Retina (tissue), 1 donor: ENCODE results near the gene CHERP.

Experiments
- DNase-seq: peaks from one replicate; pipeline ENCODE4 v3.0.0-alpha.2; 2016

The CHERP gene

GRCh38 chr19:16537111-16537510 is 5.1 kb downstream of the CHERP start:
- no peak for DNase-seq

DNA sequence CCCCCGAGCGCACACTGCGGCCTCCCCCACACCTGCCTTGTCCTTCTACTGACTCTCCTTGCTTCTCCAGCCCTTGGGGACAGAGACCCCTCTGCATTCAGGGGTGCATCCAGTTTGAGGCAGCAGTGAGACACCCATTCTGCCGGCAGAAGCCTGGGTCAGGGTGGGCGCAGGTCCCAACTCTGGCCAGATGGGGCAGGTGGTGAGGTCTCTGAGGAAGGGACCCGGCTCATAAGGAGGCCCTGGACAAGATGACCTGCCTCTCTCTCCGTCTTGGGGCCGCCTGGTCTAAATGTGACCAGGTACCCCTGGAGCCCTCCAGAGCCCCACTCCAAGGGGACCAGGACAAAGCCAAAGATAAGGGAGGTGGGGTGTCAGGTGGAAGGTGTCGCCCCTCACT is 6.1 kb downstream of the CHERP start:
- no peak for DNase-seq

GRCh38 chr19:16535381-16535780 is 6.9 kb downstream of the CHERP start:
- DNase-seq, result no peak

DNA sequence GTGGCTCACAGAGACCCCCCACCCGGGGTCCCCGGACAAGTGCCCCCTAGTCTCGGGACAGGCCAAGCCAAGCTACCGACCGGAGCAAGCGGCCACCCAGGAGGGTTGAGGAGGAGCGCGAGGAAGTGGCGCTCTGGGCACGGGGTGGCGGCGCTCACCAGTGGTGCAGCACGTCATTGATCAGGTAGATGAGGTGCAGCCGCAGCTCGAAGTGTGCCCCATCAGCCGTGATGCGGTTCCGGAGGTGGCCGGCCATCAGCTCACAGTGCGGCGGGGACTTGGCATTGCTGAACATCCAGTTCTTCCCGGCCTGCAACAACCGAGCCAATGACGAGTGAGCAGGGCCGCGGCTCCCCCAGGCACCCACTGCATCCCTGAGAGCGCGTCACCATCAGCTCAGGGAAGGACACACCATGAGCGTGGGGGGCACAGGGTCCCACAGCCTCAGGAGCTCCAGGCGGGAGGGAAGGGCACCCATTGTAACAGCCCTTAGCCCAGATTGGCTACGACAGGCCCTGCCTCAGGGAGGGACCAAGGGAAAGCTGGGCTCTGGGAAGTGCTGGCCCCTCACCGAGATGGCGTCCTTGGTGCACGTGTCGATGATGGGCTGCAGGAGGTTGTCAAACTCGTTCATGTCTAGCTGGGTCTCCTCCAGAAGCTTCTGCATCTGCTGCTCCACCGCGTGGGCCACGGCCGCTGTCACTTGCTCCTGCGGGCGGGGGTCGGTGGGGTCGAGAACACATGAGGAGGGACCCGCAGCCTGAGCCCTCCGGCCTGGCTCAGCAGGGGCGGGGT is 9.6 kb downstream of the CHERP start:
- DNase-seq, result no peak

DNA sequence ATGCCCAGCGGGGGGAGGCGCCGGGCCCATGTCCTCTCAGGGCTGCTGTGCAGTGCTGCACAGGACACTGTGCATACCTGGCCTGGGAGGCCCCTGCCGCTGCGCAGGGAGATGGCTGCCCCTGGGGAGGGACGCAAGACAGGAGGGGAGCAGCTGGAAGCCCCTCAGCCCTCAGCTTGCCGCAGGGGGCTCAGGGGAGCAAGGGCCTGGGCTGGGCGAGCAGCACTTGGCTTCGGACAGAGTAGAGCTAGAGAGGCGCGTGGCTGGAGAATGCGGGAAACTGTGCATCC is 10.9 kb downstream of the CHERP start:
- DNase-seq, result no peak

GRCh38 chr19:16530540-16531379 is 11.5 kb downstream of the CHERP start:
- DNase-seq, result no peak

DNA sequence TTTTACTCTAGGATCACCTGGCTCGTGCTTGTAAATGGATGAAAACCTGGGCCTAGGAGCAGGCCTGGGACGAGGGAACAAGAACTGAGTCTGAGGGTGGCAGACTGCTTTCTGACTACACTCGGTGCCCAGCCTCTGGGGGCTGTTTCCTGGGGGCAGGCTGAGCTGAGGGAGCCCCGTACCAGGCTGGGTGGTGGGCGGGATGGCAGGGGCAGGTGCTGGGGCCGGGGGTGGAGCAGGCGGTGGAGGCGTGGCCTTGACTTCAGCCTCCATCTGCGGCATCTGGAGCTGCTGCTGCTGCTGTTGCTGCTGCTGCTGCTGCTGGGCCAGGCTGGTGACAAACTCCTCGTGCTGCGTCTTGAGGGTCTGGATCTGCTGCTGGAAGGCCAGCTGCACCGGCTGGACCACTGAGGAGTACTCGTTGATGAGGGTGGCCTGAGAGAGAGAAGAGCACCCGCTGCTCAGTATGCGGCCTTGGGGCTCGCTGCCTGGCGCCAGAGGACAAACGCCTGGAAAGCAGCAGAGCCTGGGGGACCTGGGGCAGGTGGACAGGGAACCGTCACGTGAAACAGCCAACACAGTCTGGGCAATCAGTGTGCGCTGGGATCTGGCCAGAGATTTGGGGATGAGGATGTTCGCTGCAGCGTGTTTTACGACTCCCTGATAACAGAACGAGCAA is 12.6 kb downstream of the CHERP start:
- DNase-seq, result no peak

DNA sequence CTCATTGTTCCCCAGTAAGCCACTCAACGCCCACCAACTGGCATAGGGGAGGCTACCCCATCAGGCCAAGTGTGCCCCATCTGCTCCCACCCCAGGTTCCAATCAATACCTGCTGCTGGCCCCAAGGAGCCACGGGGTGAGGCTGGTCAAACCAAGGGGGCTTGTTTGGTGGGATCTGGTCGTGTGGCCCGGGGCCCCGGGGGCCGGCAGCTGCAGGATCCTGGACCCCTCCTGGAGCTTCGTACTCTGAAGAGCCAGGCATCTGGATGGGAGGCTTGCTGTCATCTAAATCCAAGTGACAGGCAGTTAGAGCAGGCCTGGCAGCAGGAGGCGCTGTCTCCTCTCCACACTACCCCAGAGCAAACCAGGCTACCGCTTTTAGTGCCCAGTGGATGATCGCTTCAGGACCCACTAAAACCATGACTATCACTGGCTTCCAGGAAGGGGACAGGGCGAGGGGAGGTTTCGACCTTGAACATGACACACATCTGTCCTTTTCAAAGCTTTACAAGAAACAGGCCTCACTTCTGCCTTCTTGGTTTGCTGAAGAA is 14.2 kb downstream of the CHERP start:
- no peak for DNase-seq

- no peak for DNase-seq
These were observed 14.8 kb downstream of the CHERP start for GRCh38 chr19:16527334-16527935.

GRCh38 chr19:16525751-16526481 is 16.3 kb downstream of the CHERP start:
- DNase-seq, result no peak

DNA sequence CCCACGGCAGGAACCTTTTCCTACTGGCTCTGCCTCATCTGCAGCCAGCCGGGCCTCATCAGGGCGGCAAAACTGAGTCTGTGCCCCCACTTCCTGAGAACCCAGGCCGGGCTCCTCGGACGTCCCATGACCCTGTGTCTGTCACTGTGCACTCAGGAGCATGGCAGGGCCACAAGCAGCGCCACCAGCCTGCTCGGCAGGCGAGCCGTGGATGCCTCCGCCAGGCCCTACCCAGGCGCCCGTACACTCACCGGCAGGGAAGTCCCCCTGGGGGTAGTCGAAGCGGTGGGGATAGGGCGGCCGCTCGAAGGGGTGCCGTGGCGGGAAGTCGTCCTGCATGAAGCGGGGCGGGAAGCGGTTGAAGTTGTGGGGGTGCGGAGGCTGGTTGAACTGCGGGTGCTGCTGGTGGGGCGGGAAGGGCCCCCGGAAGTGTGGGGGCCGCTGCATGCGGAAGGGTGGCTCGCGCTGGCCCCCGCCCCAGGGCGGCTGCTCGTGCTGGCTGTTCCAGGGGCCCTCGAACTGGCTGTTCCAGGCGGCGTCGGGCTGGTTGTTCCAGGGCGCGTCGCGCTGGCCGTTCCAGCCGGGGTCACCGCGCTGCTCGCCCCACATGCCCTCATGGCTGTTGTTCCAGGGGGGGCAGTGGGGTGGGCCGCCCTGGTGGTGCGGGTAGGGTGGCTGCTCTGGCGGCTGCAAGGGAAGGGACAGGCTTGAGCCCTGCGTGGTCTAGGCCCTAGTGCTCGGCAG is 17.1 kb downstream of the CHERP start:
- no peak for DNase-seq

DNA sequence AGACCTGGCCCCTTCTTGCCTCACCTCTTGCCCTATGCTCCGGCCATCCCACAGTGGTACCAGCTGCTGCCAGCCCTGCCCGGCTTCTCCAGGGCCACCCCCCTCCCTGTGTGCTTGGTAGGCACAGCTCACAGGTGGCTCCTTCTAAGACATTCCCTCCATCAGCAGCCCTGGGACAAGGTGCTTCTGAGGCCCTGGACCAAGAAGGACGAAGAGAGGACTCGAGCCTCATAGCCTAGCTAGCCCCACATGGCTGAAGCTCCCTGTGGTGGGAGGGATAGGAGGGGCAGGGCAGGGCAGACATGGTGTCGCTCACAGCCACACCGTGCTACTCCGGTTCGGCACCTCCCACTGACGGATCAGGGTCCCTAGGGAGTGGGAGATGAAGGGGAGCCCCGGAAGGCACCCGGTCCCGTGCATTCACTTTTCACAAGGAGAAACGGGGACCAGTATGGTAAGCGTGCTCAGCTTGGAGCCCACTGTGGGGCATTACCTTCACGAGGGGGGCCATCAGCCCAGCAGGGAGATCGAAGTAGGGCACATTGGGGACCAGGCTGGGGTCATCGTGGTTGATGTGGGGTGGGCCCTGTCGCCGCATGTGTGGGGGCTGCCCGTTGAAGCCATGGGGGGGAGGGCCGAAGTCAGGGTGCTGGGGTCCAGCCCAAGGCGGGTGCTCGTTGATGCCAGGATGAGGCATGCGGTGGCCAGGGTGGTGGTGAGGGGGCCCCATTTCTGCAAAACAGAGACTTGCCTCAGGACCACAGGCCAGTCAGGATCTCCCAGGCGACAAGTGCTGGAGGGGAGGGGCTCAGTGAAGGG is 19.5 kb downstream of the CHERP start:
- DNase-seq, result no peak

GRCh38 chr19:16521715-16522289 is 20.4 kb downstream of the CHERP start:
- DNase-seq, result no peak

DNA sequence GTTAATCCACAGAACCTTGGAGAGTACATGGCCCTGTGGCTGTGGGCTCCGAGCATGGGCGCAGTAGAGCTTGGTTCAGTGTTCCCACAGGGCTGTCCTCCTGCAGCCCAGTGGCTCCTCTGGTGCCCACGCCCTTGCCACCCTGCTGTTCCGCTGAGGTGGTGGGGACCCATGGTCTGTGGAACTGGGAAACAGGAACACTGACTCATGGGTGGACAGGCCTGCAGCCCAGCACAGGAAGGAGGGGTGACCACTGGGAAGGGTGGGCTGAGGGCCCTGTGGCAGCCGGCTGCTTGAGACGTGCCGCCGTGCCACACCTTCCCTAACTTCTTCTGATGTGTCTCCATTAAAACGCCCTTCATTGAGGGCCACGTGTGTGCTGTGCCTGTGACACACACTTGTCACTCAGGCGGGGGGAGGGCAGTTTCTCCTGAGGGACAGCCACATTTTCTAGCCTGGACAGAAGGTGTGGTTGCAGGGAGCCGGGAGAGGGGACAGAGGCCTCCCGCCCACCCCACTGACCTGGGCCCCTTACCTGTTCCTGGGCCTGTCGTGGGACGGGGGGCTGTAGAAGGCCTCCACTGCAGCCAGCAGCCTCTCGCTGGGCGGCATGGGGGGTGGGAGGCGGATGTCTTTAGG is 21.1 kb downstream of the CHERP start:
- no peak for DNase-seq

DNA sequence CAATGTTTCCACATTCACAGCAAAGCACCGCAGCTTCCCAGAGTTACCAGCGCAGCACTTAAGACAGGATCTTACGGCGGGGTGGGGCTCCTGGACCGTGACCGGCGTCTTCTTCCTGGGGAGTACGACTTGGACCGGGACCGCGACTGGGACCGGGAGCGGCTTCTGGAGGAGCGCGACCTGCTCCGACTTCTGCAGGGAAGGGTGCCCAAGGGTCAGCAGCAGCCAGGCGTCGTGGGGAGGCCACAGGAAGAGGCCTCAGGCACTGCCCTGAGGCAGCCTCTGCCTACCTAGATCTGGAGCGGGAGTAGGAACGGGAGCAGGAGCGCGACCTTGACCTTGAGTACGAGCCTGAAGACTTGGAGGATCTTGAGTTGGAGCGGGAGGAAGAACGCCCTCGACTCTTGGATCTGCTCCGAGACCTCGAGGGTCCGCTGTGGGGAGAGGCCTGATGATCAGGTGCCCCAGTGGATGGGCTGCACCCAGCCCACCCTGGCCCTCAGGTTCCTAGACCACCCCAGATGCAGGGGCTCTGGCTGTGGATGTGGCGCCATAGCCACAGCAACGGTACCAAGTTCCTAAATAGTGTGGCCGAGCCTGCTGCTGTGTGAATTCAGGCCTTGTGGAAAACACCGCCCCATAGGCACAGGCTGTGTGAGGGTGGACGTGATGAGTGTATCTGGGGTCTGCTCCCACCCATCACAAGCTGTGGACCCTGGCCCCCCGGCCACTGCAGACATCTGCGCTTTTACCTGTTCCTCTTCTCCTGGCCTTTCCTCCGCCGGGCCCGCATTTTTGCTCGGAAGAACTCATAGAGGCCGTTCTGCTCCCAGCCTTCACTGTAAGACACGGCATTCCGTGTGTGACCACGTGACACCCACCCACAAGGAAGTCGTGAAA is 21.9 kb downstream of the CHERP start:
- no peak for DNase-seq

DNA sequence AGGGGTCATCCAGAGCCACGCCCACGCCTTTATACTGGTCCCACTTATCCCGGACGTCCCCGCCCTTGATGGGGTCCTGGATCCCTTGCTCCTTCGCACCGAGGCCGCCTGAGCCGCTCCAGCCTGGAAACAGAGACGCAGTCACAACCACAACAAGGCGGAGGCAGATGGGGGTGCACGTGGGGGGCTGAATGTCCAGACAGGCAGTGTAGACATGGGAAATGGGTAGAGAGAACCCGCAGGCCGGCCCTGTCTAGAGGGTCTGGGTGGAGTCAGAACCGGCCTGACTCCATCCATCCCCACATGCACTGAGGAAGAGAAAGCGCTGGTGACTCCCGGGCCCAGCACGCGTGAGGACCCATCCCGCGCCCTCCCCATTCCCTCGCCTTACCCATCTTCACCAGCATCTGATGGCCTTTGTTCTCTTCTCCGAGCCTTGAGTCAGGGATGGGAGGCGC is 23.0 kb downstream of the CHERP start:
- DNase-seq, result no peak

- no peak for DNase-seq
These were observed 23.6 kb downstream of the CHERP start for GRCh38 chr19:16518483-16519229.

- DNase-seq, result no peak
These were observed 24.2 kb downstream of the CHERP start for GRCh38 chr19:16518061-16518460.
